Hypothalamus (tissue), 51 donors: ENCODE measurements around the gene ZNF57.
"Not testable (repeated sequence)": the region's sequence is repeated elsewhere in the genome, so short reads cannot be mapped to it uniquely, and the experiment has no call there.

ENCODE experiments used
- DNase-seq, 51 donors: peaks; one replicate each; lab custom pipeline; 2025; lab: John Stamatoyannopoulos, UW

Gene ZNF57

GRCh38 chr19:2950286-2951124 lies 49.8 kb downstream of the ZNF57 start:
- DNase-seq, result peak; percentile 80 to 100 (median 99)

DNA sequence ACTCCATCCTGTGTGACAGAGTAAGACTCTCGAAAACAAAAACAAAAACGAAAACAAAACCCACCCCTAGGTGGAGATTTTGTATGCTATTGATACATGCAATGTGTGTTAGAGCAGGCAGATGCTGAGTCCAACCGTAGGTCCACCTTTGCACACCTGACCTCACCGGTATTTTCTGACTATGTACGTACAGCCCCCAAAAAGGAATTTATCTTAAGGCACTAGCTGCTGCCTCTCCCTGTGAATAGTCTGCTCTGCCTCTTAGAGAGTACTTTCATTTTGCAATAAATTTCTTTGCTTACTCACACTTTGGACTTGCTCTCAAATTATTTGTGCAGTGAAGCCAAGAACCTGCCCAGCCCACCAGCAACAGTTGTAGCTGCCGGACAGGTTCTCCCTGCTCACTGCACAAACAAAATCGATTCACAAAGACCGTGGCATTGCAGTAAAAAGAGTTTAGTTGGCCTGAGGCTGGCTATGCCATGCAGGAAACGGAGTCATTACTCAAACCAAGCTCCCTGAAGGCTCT lies 52.3 kb downstream of the ZNF57 start:
- DNase-seq, result no peak

DNA sequence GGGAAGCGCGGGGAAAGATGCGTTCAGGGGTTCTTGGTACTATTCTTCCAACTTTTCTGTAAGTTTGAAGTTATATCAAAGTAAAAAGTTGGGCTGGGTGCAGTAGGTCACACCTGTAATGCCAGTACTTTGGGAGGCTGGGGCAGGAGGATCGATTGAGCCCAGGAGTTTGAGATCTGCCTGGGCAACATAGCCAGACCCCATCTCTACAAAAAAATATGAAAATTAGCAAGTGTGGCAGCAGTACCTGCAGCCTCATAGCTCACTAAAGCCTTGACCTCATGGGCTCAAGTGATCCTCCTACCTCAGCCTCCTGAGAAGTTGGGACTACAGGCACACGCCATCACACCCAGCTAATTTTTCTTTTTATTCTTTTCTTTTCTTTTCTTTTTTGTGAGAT lies 56.4 kb downstream of the ZNF57 start:
- DNase-seq, result no peak

DNA sequence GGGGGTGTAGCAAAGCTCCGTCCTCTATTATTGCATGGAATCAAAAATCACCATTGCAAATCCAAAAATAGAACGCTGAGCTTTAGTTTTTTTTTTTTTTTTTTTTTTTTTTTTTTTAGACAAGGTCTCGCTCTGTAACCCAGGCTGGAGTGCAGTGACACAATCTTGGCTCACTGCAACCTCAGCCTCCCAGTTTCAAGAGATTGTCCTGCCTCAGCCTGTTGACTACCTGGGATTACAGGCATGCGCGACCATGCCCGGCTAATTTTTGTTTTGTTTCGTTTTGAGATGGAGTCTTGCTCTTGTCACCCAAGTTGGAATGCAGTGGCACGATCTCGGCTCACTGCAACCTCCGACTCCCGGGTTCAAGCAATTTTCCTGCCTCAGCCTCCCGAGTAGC lies 59.4 kb downstream of the ZNF57 start:
- no peak for DNase-seq

GRCh38 chr19:2962018-2962670 lies 61.4 kb downstream of the ZNF57 start:
- peak in 16 of 51 donors; percentile 5 to 75 (median 23) for DNase-seq

GRCh38 chr19:2963122-2963521 lies 62.4 kb downstream of the ZNF57 start:
- DNase-seq, result no peak

DNA sequence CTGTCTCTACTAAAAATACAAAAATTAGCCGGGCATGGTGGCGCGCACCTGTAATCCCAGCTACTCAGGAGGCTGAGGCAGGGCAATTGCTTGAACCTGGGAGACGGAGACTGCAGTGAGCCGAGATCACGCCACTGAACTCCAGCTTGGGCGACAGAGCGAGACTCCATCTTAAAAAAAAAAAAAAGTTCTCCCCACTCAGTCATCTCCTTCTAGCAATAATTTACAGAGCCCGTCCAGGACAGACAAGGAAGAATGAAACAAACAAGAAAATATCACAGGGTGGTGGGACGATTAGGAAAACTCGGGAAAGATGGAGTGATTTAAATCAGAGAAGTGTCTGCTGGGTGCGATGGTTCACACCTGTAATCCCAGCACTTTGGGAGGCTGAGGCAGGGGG lies 62.9 kb downstream of the ZNF57 start:
- DNase-seq, result not testable (repeated sequence)

GRCh38 chr19:2964874-2965273 lies 64.1 kb downstream of the ZNF57 start:
- no peak for DNase-seq

- no peak for DNase-seq
These were observed 67.2 kb downstream of the ZNF57 start for GRCh38 chr19:2967972-2968371.
